HEK293 (cell line): ENCODE results near the gene NANOS2.

Experiments used
- CTCF ChIA-PET: fragments of 350-600 bp; formaldehyde crosslinking; extraction: SDS; loops from one replicate; lab custom pipeline; 2021; ENCODE audit warnings: antibody characterized with exemption; lab: Yijun Ruan, JAX
- POLR2A ChIA-PET: fragments of 300-600 bp; formaldehyde crosslinking; extraction: SDS; loops from one replicate; lab custom pipeline; 2020; ENCODE audit warnings: antibody characterized with exemption, inconsistent platforms; lab: Yijun Ruan, JAX
- H3K27ac ChIP-seq: fragments of 200-500 bp; sonication (Bioruptor generic); 2 replicates; pipeline ENCODE4 v1.5.1; 2014; ENCODE audit warnings: low read depth, low read length, control low read depth, inconsistent platforms; ENCODE audit errors: extremely low read depth
- H3K36me3 ChIP-seq, 2 experiments: fragments of 200-500 bp in 1 of 2; sonication (Bioruptor generic) in 1 of 2; 1 replicate in 1 of 2; 2 replicates in 1 of 2; pipeline ENCODE4 v1.5.1; 2014 to 2017; ENCODE audit warnings: inconsistent platforms in 2 of 2, low read length in 2 of 2; ENCODE audit not compliant: control insufficient read depth in 2 of 2, insufficient read depth in 1 of 2
- H3K4me1 ChIP-seq: fragments of 200-500 bp; sonication (Bioruptor generic); 2 replicates; pipeline ENCODE4 v1.5.1; 2014; ENCODE audit warnings: mild to moderate bottlenecking, low read length, inconsistent platforms; ENCODE audit not compliant: control insufficient read depth, insufficient read depth
- H3K4me3 ChIP-seq: 2 replicates; pipeline ENCODE4 v1.5.1; 2011; ENCODE audit warnings: low read depth, mild to moderate bottlenecking, control low read depth, low read length, moderate library complexity
- H3K9me3 ChIP-seq: fragments of 200-500 bp; sonication (Bioruptor generic); 2 replicates; pipeline ENCODE4 v1.5.1; 2014; ENCODE audit warnings: low read depth, low read length, inconsistent platforms; ENCODE audit not compliant: control insufficient read depth, insufficient read depth
- BCL11B ChIP-seq: fragments of 450-650 bp; formaldehyde crosslinking; IDR thresholded peaks from 2 replicates; pipeline ENCODE4 v1.5.1; 2016; ENCODE audit warnings: low read depth, missing biosample characterization, missing genetic modification characterization
- GFI1B ChIP-seq: fragments of 450-650 bp; formaldehyde crosslinking; IDR thresholded peaks from 2 replicates; pipeline ENCODE4 v1.5.1; 2016; ENCODE audit warnings: missing biosample characterization, missing genetic modification characterization
- GLIS1 ChIP-seq: fragments of 450-650 bp; formaldehyde crosslinking; IDR thresholded peaks from 2 replicates; pipeline ENCODE4 v1.5.1; 2016; ENCODE audit warnings: missing biosample characterization, missing genetic modification characterization
- INSM2 ChIP-seq: fragments of 450-650 bp; formaldehyde crosslinking; IDR thresholded peaks from 2 replicates; pipeline ENCODE4 v1.5.1; 2016; ENCODE audit warnings: missing biosample characterization, missing genetic modification characterization
- SCRT1 ChIP-seq: fragments of 450-650 bp; formaldehyde crosslinking; IDR thresholded peaks from 2 replicates; pipeline ENCODE4 v1.5.1; 2016; ENCODE audit warnings: missing biosample characterization, missing genetic modification characterization, borderline replicate concordance
- ZBTB48 ChIP-seq: fragments of 450-650 bp; formaldehyde crosslinking; IDR thresholded peaks from 2 replicates; pipeline ENCODE4 v1.5.1; 2016; ENCODE audit warnings: missing biosample characterization, missing genetic modification characterization
- ZFP3 ChIP-seq: fragments of 450-650 bp; formaldehyde crosslinking; IDR thresholded peaks from 2 replicates; pipeline ENCODE4 v1.5.1; 2016; ENCODE audit warnings: low read depth, missing biosample characterization, missing genetic modification characterization
- ZNF114 ChIP-seq: fragments of 450-650 bp; formaldehyde crosslinking; IDR thresholded peaks from 2 replicates; pipeline ENCODE4 v1.5.0; 2017; ENCODE audit warnings: missing biosample characterization, missing genetic modification characterization
- ZNF398 ChIP-seq: fragments of 450-650 bp; formaldehyde crosslinking; IDR thresholded peaks from 2 replicates; pipeline ENCODE4 v1.5.1; 2017; ENCODE audit warnings: missing biosample characterization, missing genetic modification characterization
- ZNF510 ChIP-seq: fragments of 450-650 bp; formaldehyde crosslinking; IDR thresholded peaks from 2 replicates; pipeline ENCODE4 v1.5.1; 2018; ENCODE audit warnings: mild to moderate bottlenecking, missing genetic modification characterization, missing biosample characterization; ENCODE audit not compliant: insufficient replicate concordance
- ZNF521 ChIP-seq: fragments of 450-650 bp; formaldehyde crosslinking; IDR thresholded peaks from 2 replicates; pipeline ENCODE4 v1.5.1; 2017; ENCODE audit warnings: missing biosample characterization, mild to moderate bottlenecking, missing genetic modification characterization
- ZNF621 ChIP-seq: fragments of 450-650 bp; formaldehyde crosslinking; IDR thresholded peaks from 2 replicates; pipeline ENCODE4 v1.5.1; 2017; ENCODE audit warnings: missing biosample characterization, missing genetic modification characterization
- ZSCAN18 ChIP-seq: fragments of 450-650 bp; formaldehyde crosslinking; IDR thresholded peaks from 2 replicates; pipeline ENCODE4 v1.5.1; 2016; ENCODE audit warnings: missing biosample characterization, missing genetic modification characterization
- ZSCAN30 ChIP-seq: fragments of 450-650 bp; IDR thresholded peaks from 2 replicates; pipeline ENCODE4 v1.5.1; 2018; ENCODE audit warnings: missing biosample characterization, mild to moderate bottlenecking, missing genetic modification characterization, moderate library complexity
- TF ChIP-seq, protein P1 (sequence below): fragments of 450-650 bp; formaldehyde crosslinking; IDR thresholded peaks from 2 replicates; pipeline ENCODE4 v1.5.1; 2017; ENCODE audit warnings: missing biosample characterization, missing genetic modification characterization
- TF ChIP-seq, protein P2 (sequence below): fragments of 450-650 bp; formaldehyde crosslinking; IDR thresholded peaks from 2 replicates; pipeline ENCODE4 v1.5.1; 2016; ENCODE audit warnings: missing biosample characterization, missing genetic modification characterization
- TF ChIP-seq, protein P3 (sequence below): fragments of 450-650 bp; formaldehyde crosslinking; IDR thresholded peaks from 2 replicates; pipeline ENCODE4 v1.5.0; 2017; ENCODE audit warnings: missing biosample characterization, missing genetic modification characterization, borderline replicate concordance
- TF ChIP-seq, protein P4 (sequence below): fragments of 450-650 bp; formaldehyde crosslinking; IDR thresholded peaks from 2 replicates; pipeline ENCODE4 v1.5.1; 2017; ENCODE audit warnings: missing biosample characterization, mild to moderate bottlenecking, missing genetic modification characterization, moderate library complexity

NANOS2 gene

GRCh38 chr19:45901912-45902650, 12.5 kb downstream of the NANOS2 start, which contains the start of gene MYPOP (continued):
- TF ChIP-seq, protein P1, sequence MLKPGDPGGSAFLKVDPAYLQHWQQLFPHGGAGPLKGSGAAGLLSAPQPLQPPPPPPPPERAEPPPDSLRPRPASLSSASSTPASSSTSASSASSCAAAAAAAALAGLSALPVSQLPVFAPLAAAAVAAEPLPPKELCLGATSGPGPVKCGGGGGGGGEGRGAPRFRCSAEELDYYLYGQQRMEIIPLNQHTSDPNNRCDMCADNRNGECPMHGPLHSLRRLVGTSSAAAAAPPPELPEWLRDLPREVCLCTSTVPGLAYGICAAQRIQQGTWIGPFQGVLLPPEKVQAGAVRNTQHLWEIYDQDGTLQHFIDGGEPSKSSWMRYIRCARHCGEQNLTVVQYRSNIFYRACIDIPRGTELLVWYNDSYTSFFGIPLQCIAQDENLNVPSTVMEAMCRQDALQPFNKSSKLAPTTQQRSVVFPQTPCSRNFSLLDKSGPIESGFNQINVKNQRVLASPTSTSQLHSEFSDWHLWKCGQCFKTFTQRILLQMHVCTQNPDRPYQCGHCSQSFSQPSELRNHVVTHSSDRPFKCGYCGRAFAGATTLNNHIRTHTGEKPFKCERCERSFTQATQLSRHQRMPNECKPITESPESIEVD (tag by site-specific recombination): no peak
- TF ChIP-seq GLIS1: 0 out of 2 replicates have a peak, but pooled peaks have one; percentile 17

DNA sequence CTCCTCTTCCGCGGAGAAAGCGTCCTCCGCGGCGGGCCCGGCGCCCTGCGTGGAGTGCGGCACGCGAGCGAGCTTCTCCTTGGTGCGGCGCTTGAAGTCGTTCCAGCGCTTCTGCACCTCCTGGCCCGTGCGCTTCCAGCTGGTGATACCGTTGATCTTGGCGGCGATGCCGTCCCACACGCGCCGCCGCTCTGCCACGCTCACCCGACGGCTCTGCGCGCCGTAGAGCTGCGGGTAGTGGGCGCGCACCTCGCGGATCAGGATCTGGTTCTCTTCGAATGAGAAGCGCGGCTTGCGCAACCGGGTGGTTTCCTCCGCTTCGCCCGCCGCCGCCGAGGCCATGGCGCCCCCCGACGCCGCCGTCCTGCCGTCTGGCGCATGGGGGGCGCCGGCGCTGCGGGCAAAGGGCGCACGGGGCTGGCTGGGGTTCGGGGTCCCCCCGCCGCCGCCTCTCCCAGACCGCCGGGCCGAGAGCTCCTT, 13.1 kb downstream of the NANOS2 start:
- ChIA-PET POLR2A (interaction anchor here (2.2 to 3.4 kb wide), 3 partner anchors 15 to 38 kb away, joined by 14 to 46 read pairs (median 25); partner anchors contain the start of genes FOXA3, IRF2BP1 and SYMPK), CTCF (interaction anchor here (1.3 to 3.4 kb wide), 3 partner anchors 15 to 177 kb away, joined by 3 to 25 read pairs (median 4); no protein-coding TSS in a partner anchor)
- TF ChIP-seq GFI1B (tag by site-specific recombination): no peak
- no peak for TF ChIP-seq ZNF621
- no peak for TF ChIP-seq ZSCAN30 (tag by site-specific recombination)
- TF ChIP-seq ZNF510 (tag by site-specific recombination): no peak
- TF ChIP-seq ZSCAN18 (tag by site-specific recombination): no peak
- TF ChIP-seq ZBTB48: no peak
- no peak for TF ChIP-seq INSM2 (tag by site-specific recombination)
- no peak for TF ChIP-seq ZNF398 (tag by site-specific recombination)
- TF ChIP-seq ZFP3: no peak
- TF ChIP-seq, protein P2, sequence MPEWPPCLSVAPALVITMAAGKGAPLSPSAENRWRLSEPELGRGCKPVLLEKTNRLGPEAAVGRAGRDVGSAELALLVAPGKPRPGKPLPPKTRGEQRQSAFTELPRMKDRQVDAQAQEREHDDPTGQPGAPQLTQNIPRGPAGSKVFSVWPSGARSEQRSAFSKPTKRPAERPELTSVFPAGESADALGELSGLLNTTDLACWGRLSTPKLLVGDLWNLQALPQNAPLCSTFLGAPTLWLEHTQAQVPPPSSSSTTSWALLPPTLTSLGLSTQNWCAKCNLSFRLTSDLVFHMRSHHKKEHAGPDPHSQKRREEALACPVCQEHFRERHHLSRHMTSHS (tag by site-specific recombination): no peak
- TF ChIP-seq, protein P3, sequence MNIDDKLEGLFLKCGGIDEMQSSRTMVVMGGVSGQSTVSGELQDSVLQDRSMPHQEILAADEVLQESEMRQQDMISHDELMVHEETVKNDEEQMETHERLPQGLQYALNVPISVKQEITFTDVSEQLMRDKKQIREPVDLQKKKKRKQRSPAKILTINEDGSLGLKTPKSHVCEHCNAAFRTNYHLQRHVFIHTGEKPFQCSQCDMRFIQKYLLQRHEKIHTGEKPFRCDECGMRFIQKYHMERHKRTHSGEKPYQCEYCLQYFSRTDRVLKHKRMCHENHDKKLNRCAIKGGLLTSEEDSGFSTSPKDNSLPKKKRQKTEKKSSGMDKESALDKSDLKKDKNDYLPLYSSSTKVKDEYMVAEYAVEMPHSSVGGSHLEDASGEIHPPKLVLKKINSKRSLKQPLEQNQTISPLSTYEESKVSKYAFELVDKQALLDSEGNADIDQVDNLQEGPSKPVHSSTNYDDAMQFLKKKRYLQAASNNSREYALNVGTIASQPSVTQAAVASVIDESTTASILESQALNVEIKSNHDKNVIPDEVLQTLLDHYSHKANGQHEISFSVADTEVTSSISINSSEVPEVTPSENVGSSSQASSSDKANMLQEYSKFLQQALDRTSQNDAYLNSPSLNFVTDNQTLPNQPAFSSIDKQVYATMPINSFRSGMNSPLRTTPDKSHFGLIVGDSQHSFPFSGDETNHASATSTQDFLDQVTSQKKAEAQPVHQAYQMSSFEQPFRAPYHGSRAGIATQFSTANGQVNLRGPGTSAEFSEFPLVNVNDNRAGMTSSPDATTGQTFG (tag by site-specific recombination): no peak
- TF ChIP-seq SCRT1: no peak
- TF ChIP-seq, protein P4, sequence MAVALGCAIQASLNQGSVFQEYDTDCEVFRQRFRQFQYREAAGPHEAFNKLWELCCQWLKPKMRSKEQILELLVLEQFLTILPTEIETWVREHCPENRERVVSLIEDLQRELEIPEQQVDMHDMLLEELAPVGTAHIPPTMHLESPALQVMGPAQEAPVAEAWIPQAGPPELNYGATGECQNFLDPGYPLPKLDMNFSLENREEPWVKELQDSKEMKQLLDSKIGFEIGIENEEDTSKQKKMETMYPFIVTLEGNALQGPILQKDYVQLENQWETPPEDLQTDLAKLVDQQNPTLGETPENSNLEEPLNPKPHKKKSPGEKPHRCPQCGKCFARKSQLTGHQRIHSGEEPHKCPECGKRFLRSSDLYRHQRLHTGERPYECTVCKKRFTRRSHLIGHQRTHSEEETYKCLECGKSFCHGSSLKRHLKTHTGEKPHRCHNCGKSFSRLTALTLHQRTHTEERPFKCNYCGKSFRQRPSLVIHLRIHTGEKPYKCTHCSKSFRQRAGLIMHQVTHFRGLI (tag by site-specific recombination): no peak
- TF ChIP-seq ZNF521 (tag by site-specific recombination): no peak
- no peak for TF ChIP-seq ZNF114
- no peak for TF ChIP-seq BCL11B
- H3K36me3 ChIP-seq: peaks cover 27 to 38% of the 10 kb centered on the region in 2 experiments; a peak in 2 of 3 replicates
- H3K9me3 ChIP-seq: no peaks in the 10 kb centered on the region
- H3K27ac ChIP-seq: no peak overlapping the region; the same call in 1 of the 2 replicates
- peaks cover 9% of the 10 kb centered on the region; the same call in 1 of the 2 replicates for H3K4me1 ChIP-seq
- H3K4me3 ChIP-seq: peak overlapping the region; percentile 75
